Astrocyte of the cerebellum (primary cell): ENCODE measurements around the gene KLHL34.

ENCODE experiments used
- DNase-seq: peaks from one replicate; pipeline ENCODE4 v3.0.0-alpha.2; 2011; ENCODE audit warnings: low read depth
- H3K4me3 ChIP-seq: 2 replicates; pipeline ENCODE4 v1.5.1; 2011; ENCODE audit warnings: mild to moderate bottlenecking, low read depth, low read length, moderate library complexity
- CTCF ChIP-seq: IDR thresholded peaks from 2 replicates; pipeline ENCODE4 v1.5.1; 2012; ENCODE audit warnings: low read length, low read depth, moderate library complexity, mild to moderate bottlenecking; ENCODE audit errors: missing control alignments
- in situ Hi-C: cut with HindIII; loops from 2 replicates; pipeline ENCODE4 v1.10.0; 2017; ENCODE audit warnings: low sequenced_read_pairs

The KLHL34 gene

GRCh38 chrX:21606002-21606401, 52.1 kb downstream of the KLHL34 start:
- TF ChIP-seq CTCF = no peak
- DNase-seq = no peak
- H3K4me3 ChIP-seq = no peak overlapping the region
- in situ Hi-C loops = no loop called here
